Kidney epithelial cell (primary cell): ENCODE results near the gene ACAD10. TPM values are rescaled to one million over a fixed set of nuclear protein-coding genes. Genes with fewer than 3 reads are reported as not detected.

Source experiments
- DNase-seq: peaks from one replicate; pipeline ENCODE4 v3.0.0-alpha.2; 2010; ENCODE audit warnings: low read depth
- H3K27me3 ChIP-seq: 2 replicates; pipeline ENCODE4 v1.6.0; 2011; ENCODE audit warnings: low read length; ENCODE audit not compliant: control insufficient read depth, insufficient read depth
- H3K36me3 ChIP-seq: 2 replicates; pipeline ENCODE4 v1.5.1; 2011; ENCODE audit warnings: low read length; ENCODE audit not compliant: control insufficient read depth, insufficient read depth
- H3K4me3 ChIP-seq: 2 replicates; pipeline ENCODE4 v1.5.1; 2011; ENCODE audit warnings: low read depth, mild to moderate bottlenecking, control low read depth, low read length
- total RNA-seq: library from RNA; depleted of rRNA; stranded (reverse); fragments of >200 nt; gene quantifications from 2 replicates; pipeline ENCODE4 v1.2.3, GENCODE V29; 2015
- TF ChIP-seq, protein P1 (sequence below): IDR thresholded peaks from 2 replicates; pipeline ENCODE4 v1.5.1; 2011; ENCODE audit warnings: mild to moderate bottlenecking, moderate library complexity, low read length, control low read depth, inconsistent platforms; ENCODE audit not compliant: insufficient read depth, poor library complexity, severe bottlenecking

Gene ACAD10
- total RNA-seq, 1 donor from 2014 or later, result 41.2 TPM

DNA sequence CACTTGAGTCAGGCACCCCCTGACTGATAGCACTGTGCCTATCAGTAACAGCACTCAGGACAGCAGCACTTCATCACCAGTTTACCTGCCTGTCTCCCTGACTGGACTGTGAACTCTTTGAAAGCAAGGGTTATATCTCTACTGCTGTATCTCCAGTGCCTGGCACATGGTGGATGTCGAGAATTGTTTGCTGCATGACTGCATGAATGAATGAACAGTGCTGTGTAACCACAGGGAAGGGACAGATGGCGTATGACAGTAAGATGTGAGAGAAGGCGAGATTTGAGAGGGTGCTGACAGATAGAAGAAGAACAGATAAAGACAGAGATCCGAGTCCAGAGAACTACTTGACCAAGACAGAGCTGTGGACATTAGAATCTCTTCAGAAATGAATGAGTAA, 29.8 kb upstream of the ACAD10 start:
- H3K36me3 ChIP-seq, result no peaks in the 10 kb centered on the region
- H3K27me3 ChIP-seq, result no peaks in the 10 kb centered on the region
- TF ChIP-seq, protein P1, sequence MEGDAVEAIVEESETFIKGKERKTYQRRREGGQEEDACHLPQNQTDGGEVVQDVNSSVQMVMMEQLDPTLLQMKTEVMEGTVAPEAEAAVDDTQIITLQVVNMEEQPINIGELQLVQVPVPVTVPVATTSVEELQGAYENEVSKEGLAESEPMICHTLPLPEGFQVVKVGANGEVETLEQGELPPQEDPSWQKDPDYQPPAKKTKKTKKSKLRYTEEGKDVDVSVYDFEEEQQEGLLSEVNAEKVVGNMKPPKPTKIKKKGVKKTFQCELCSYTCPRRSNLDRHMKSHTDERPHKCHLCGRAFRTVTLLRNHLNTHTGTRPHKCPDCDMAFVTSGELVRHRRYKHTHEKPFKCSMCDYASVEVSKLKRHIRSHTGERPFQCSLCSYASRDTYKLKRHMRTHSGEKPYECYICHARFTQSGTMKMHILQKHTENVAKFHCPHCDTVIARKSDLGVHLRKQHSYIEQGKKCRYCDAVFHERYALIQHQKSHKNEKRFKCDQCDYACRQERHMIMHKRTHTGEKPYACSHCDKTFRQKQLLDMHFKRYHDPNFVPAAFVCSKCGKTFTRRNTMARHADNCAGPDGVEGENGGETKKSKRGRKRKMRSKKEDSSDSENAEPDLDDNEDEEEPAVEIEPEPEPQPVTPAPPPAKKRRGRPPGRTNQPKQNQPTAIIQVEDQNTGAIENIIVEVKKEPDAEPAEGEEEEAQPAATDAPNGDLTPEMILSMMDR, result no peak
- no peak overlapping the region for H3K4me3 ChIP-seq
- no peak for DNase-seq

DNA sequence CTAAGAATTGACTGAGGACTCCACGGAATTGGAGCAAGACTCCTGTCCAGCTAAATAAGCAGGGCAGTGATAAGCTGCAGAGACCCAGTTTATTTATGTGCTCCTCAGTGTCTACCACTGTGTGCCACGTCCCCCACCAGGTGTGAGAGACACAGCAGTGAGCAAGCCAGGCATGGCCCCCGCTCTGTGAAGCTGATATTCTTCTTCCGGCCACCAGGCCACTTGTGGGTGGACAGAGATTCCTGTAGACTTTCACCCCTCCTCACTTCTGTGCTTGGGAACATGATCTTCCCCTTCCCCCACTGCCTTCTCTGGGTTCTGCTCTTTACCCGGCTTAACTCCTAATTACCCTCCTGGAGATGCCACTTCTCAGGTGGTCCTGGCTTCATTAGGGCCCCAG, 21.4 kb upstream of the ACAD10 start:
- TF ChIP-seq, protein P1, result no peak
- no peak for DNase-seq
- Histone ChIP-seq H3K4me3 (no peak overlapping the region), H3K36me3 (no peaks in the 10 kb centered on the region), H3K27me3 (no peaks in the 10 kb centered on the region)

DNA sequence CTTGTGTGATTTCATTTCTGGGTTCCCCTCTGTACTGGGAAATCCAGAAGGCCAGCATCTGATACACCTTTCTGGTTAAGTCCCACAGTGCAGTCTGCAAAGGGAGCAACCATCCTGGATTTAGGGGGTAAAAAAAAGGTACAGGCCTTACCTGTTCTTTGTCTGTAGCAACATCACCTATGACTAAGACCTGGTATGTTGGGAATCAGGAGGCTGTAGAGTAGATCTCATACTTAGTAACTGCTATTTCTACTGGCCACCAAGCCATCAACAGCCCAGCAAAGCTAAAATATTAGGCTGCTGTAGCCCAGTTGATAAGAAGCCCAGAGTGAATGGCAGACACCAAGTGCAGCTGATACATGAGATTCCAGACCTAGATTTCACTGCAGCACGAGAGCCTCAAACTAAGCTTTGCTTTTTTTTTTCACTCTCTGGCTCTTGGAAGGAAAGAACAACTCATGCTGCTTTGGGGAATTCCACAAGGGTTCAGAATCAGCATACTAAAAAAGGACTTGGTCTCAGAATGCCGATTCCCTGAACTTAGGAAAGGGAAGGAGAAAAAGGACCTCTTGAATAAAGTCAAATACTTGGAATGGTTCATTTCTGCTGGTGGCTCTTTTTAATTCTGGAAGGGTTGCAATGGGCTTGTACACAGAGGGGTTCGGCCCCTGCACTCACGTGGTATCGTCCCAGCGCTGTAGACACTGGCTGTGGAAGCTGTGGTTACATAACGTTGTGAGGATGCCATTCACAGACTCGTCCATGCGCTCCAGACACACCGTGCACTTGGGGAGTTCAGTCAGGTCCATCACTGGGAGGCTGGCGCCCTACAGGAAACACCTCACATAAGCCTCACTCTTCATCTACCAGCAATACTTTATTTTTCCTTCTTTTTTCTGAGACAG, 20.6 kb upstream of the ACAD10 start:
- no peaks in the 10 kb centered on the region for H3K36me3 ChIP-seq

DNA sequence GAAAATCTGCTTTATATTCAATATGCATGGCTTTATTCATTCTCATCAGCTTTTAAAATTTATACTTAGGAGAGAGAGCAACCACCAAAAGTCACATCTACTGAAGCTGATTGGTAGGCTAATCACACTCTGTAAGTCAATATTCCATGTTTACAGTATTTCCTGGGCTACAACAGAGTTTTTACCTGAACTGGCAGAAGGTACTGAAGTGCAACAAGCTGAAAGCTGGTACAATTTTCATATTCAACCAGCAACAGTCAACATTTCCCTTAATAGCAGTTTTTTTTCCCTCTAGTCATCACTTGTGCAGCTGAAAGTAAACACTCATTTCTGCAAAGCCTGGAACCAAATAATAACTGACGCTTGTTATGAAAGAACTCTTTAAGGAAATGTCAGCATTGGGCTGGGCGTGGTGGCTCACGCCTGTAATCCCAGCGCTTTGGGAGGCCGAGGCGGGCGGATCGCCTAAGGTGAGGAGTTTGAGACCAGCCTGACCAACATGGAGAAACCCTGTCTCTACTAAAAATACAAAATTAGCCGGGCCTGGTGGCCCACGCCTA, 13.0 kb upstream of the ACAD10 start:
- TF ChIP-seq, protein P1, result no peak
- H3K4me3 ChIP-seq, result no peak overlapping the region
- H3K36me3 ChIP-seq, result no peaks in the 10 kb centered on the region
- no peak for DNase-seq
- no peaks in the 10 kb centered on the region for H3K27me3 ChIP-seq

More for the DNA sequence above, 20.6 kb upstream of the ACAD10 start:
- TF ChIP-seq, protein P1, result no peak
- H3K4me3 ChIP-seq, result no peak overlapping the region
- no peaks in the 10 kb centered on the region for H3K27me3 ChIP-seq
- no peak for DNase-seq

DNA sequence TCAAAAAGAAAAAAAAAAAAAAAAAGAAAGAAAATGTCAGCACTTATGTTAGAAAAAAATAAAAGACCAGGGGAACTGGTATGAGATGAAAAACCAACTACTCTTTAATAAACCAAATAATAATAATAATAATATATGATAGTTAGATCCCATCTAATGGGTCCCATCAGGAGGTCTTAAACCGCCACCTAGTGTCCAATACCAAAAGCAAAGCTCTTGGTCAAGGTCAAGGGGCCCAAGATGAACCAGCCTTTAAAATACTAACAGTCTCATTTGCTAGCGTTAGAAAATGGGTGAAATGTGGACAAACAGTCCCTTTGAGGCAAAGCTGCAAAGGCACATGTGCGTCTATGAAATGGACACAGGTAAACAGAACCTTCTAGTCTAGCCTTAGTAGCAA, 12.3 kb upstream of the ACAD10 start:
- no peak for DNase-seq
- Histone ChIP-seq H3K4me3 (no peak overlapping the region), H3K27me3 (no peaks in the 10 kb centered on the region), H3K36me3 (no peaks in the 10 kb centered on the region)
- TF ChIP-seq, protein P1, result peak; percentile 45
